ENCODE results near the gene SMARCC2.

Gene SMARCC2

DNA sequence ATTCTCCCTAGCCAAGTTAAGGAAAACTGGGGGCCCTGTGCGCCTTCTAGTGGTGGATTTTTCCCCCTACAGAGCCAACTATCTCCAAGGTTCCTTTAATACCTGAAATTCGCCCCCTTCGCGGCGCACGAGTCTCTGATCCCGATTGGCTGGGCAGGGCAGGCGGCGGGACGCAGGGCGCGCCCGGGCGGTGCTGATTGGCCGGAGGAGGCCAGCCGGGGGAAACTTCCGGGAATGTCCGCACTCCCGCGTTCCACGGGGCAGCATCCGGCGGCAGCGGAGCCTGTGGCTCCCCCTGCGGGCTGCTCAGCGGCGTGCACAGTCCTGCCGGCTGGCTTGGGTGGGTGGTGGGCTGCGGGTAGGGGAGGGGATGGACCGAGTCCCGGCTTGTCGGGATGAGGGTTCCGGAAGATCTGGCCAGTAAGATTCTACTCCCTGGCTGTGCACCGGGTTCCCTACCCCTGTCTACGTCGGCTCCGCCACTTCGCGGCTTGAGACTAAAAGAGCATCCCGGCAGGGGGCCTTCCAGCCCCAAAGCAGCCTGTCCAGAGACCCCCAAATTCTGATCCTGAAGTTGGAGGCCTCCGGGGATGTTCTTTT lies 34.9 kb upstream of the SMARCC2 start, which contains the start of gene NABP2 (continued):
- no peak for TF ChIP-seq ZBTB21 (tag by site-specific recombination; IDR thresholded peaks at IDR 0.05)
- TF ChIP-seq GLI2 (tag by site-specific recombination; IDR thresholded peaks at IDR 0.05; ENCODE audit: borderline replicate concordance, low read depth): no peak
- peak; percentile 69; the same call in 1 of the 2 replicates for TF ChIP-seq SP7 (tag by site-specific recombination; IDR thresholded peaks at IDR 0.05)
- peak; percentile 61 for TF ChIP-seq FEZF1 (tag by site-specific recombination; IDR thresholded peaks at IDR 0.05)
- no peak for TF ChIP-seq ZNF433 (tag by site-specific recombination; IDR thresholded peaks at IDR 0.05; ENCODE audit: low read depth)
- no peak for TF ChIP-seq ZNF302 (tag by site-specific recombination; IDR thresholded peaks at IDR 0.05; ENCODE audit: low read depth)
- TF ChIP-seq KLF1 (tag by site-specific recombination; IDR thresholded peaks at IDR 0.05): no peak
- no peak for TF ChIP-seq ZNF571 (tag by site-specific recombination; IDR thresholded peaks at IDR 0.05)
- TF ChIP-seq ZBTB1 (tag by site-specific recombination; IDR thresholded peaks at IDR 0.05): no peak
- TF ChIP-seq ZNF324 (tag by site-specific recombination; IDR thresholded peaks at IDR 0.05): no peak
- TF ChIP-seq BCL11A (tag by site-specific recombination; IDR thresholded peaks at IDR 0.05; ENCODE audit: low read depth): no peak
- TF ChIP-seq ZBTB17 (tag by site-specific recombination; IDR thresholded peaks at IDR 0.05): peak; percentile 53
- no peak for TF ChIP-seq ZFP3 (tag by site-specific recombination; IDR thresholded peaks at IDR 0.05; ENCODE audit: low read depth)
- TF ChIP-seq, protein P1, sequence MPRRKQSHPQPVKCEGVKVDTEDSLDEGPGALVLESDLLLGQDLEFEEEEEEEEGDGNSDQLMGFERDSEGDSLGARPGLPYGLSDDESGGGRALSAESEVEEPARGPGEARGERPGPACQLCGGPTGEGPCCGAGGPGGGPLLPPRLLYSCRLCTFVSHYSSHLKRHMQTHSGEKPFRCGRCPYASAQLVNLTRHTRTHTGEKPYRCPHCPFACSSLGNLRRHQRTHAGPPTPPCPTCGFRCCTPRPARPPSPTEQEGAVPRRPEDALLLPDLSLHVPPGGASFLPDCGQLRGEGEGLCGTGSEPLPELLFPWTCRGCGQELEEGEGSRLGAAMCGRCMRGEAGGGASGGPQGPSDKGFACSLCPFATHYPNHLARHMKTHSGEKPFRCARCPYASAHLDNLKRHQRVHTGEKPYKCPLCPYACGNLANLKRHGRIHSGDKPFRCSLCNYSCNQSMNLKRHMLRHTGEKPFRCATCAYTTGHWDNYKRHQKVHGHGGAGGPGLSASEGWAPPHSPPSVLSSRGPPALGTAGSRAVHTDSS (tag by site-specific recombination; IDR thresholded peaks at IDR 0.05): no peak

DNA sequence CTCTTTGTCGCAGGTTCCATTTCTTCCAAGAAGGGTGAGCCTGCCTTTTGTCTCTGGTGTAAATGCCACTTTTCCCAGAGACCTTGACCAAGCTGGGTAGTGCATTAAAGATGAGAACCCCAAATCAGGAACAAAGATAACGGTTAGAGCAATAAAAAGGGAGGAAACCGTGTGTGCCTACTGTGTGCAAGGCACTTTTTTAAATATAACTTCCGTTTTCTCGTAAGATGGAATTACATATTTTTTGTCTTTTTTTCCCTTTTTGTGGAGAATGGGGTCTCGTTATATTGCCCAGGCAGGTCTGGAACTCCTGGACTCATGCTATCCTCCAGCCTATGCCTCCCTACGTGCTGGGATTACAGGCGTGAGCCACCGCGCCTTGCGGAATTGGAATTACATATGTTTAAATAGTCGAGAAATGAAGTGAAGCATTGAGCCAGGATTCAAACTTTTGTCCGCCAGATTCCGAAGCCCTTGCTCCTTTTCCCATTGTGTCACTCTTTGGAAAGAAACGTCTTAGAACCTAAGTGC lies 34.4 kb upstream of the SMARCC2 start:
- ChIA-PET CTCF (interaction anchor here (1.0 to 5.3 kb wide), 9 partner anchors 10 to 120 kb away, joined by 4 to 73 read pairs (median 13); partner anchors contain the start of genes PA2G4, SMARCC2 and ZC3H10), POLR2A (interaction anchor here (3.6 kb wide), 1 partner anchor 17 kb away, joined by 47 read pairs; no protein-coding TSS in a partner anchor)

DNA sequence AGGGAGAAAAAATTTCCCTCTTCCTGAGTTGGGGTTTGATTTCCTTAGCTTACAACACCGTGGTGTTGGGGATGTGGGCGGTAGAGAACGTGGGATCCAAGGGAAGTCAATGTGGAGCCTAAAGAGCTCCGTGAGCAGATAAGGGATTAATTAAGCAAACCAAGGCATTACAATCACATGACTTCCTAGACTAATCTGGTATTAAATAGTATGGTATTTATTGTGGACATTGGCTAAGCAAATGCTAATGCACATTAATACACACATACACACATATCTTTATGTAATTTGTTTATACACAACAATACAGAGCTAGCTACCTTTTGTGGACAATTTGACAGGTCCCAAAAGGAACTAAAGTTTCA lies 33.2 kb upstream of the SMARCC2 start:
- peaks cover 12% of the 10 kb centered on the region; the same call in 1 of the 2 replicates for H3K4me1 ChIP-seq (ENCODE audit: control insufficient read depth, insufficient read depth, low read length)
- ChIA-PET CTCF (interaction anchor here (0.6 to 5.3 kb wide), 21 partner anchors 11 to 849 kb away, joined by 3 to 73 read pairs (median 5); partner anchors contain the start of genes ANKRD52, PA2G4, SMARCC2 and ZC3H10), POLR2A (interaction anchor here (0.5 to 3.6 kb wide), 24 partner anchors 8 to 266 kb away, joined by 3 to 59 read pairs (median 12); partner anchors contain the start of genes ANKRD52, CNPY2, COQ10A and CS)
- peak overlapping the region; percentile 83 for H3K27ac ChIP-seq (ENCODE audit: extremely low read depth, low read depth, low read length)
- H3K9me3 ChIP-seq (ENCODE audit: control insufficient read depth, insufficient read depth, low read depth, low read length): no peaks in the 10 kb centered on the region
- TF ChIP-seq EGR2 (tag by site-specific recombination; IDR thresholded peaks at IDR 0.05; ENCODE audit: low read depth) (peak; percentile 36; the same call in 1 of the 2 replicates), ZNF623 (tag by site-specific recombination; IDR thresholded peaks at IDR 0.05) (no peak), SCRT2 (tag by site-specific recombination; IDR thresholded peaks at IDR 0.05) (no peak), ZFHX2 (tag by site-specific recombination; conservative IDR thresholded peaks at IDR 0.05) (peak; percentile 55)
- peaks cover 8 to 17% of the 10 kb centered on the region in 2 experiments; a peak in 2 of 3 replicates for H3K36me3 ChIP-seq (ENCODE audit: control insufficient read depth in 2 of 2, insufficient read depth in 1 of 2, low read length in 2 of 2)
- H3K4me3 ChIP-seq (ENCODE audit: low read depth, low read length): peak overlapping the region; percentile 77

More for the DNA sequence above, 34.4 kb upstream of the SMARCC2 start:
- Histone ChIP-seq H3K4me3 (ENCODE audit: low read depth, low read length) (no peak overlapping the region), H3K27ac (ENCODE audit: extremely low read depth, low read depth, low read length) (peak overlapping the region; percentile 51), H3K36me3 (ENCODE audit: control insufficient read depth in 2 of 2, insufficient read depth in 1 of 2, low read length in 2 of 2) (peaks cover 9 to 18% of the 10 kb centered on the region in 2 experiments; a peak in 2 of 3 replicates), H3K4me1 (ENCODE audit: control insufficient read depth, insufficient read depth, low read length) (peaks cover 12% of the 10 kb centered on the region; the same call in 1 of the 2 replicates), H3K9me3 (ENCODE audit: control insufficient read depth, insufficient read depth, low read depth, low read length) (no peaks in the 10 kb centered on the region)
- TF ChIP-seq, protein P2, sequence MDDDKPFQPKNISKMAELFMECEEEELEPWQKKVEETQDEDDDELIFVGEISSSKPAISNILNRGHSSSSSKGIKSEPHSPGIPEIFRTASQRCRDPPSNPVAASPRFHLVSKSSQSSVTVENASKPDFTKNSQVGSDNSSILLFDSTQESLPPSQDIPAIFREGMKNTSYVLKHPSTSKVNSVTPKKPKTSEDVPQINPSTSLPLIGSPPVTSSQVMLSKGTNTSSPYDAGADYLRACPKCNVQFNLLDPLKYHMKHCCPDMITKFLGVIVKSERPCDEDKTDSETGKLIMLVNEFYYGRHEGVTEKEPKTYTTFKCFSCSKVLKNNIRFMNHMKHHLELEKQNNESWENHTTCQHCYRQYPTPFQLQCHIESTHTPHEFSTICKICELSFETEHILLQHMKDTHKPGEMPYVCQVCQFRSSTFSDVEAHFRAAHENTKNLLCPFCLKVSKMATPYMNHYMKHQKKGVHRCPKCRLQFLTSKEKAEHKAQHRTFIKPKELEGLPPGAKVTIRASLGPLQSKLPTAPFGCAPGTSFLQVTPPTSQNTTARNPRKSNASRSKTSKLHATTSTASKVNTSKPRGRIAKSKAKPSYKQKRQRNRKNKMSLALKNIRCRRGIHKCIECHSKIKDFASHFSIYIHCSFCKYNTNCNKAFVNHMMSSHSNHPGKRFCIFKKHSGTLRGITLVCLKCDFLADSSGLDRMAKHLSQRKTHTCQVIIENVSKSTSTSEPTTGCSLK (tag by site-specific recombination; IDR thresholded peaks at IDR 0.05): no peak
- TF ChIP-seq ZNF335 (tag by site-specific recombination; conservative IDR thresholded peaks at IDR 0.05): 0 out of 2 replicates have a peak, but pooled peaks have one; percentile 29

All from HEK293 (cell line).